Activated CD4-positive, alpha-beta memory T cell treated with anti-CD3 and anti-CD28 coated beads, Interleukin-2, amount 10 ng/mL, durations not matched to agents 7 days and 5 days (primary cell): Measurements from ENCODE around the gene ISG20. TPM values are rescaled to one million over a fixed set of nuclear protein-coding genes. Genes with fewer than 3 reads are reported as not detected.
"Not testable (repeated sequence)": the region's sequence is repeated elsewhere in the genome, so short reads cannot be mapped to it uniquely, and the experiment has no call there.

Source experiments
- CTCF ChIA-PET: fragments of 350-600 bp; sonication (Branson Sonifier 250); formaldehyde crosslinking; loops from one replicate; lab custom pipeline; 2021; ENCODE audit warnings: antibody characterized with exemption, inconsistent platforms; lab: Charles Lee
- POLR2A ChIA-PET: fragments of 350-600 bp; sonication (Branson Sonifier 250); formaldehyde crosslinking; loops from one replicate; lab custom pipeline; 2021; ENCODE audit warnings: antibody characterized with exemption; lab: Charles Lee
- DNase-seq: peaks from one replicate; pipeline ENCODE4 v3.0.0-alpha.2; 2020
- H3K27ac Mint-ChIP-seq: one replicate; pipeline ENCODE4 v1.8.0; 2021; ENCODE audit warnings: mild to moderate bottlenecking, mixed read lengths
- H3K27me3 Mint-ChIP-seq: one replicate; pipeline ENCODE4 v1.8.0; 2021; ENCODE audit warnings: mixed read lengths
- H3K36me3 Mint-ChIP-seq: one replicate; pipeline ENCODE4 v1.8.0; 2021; ENCODE audit warnings: low read depth, mixed read lengths
- H3K4me1 Mint-ChIP-seq: one replicate; pipeline ENCODE4 v1.8.0; 2021; ENCODE audit warnings: mixed read lengths
- H3K4me3 Mint-ChIP-seq: one replicate; pipeline ENCODE4 v1.8.0; 2021; ENCODE audit warnings: mild to moderate bottlenecking, mixed read lengths
- H3K9me3 Mint-ChIP-seq: one replicate; pipeline ENCODE4 v1.8.0; 2021; ENCODE audit warnings: mixed read lengths
- total RNA-seq, 2 experiments: library from RNA; stranded (reverse); gene quantifications; one replicate each; pipeline ENCODE4 v1.2.3, GENCODE V29; 2021

The ISG20 gene
- total RNA-seq, 2 experiments from 2014 or later, result 337 to 338 TPM

DNA sequence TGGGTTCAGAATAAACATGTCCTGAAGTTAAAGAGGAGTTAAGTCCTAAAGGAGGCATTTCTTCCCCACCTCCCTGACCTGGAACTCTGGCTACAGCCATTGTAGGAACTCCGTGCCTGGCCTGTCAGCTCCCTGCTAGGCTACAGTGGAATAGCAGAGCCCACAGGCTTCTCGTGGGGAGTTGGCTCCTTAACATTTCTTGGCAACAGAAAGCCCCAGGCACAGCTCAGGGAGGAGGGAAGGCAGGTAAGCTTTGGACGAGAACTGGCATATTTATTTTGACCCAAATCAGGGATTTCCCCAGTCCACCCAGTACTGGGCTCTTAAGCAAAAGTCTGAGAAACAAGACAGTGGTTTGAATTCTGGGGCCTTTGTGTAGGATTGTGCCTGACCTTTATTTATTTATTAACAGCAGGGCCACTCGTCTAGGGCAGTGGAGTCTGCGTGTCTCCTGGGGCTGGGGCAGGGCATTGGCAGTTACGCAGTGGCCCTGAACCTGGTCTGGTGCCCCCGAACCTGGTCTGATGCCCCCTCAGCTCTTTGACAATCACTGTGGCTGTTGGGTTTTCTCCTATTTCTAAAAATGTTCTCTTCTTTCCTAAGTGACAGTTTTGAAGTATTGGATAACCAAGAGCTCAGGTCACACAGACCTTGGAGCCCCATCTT is 7.9 kb upstream of the ISG20 start:
- Mint-ChIP-seq H3K4me1 (peaks cover 89% of the 10 kb centered on the region), H3K4me3 (peak overlapping the region; percentile 27), H3K36me3 (peaks cover 82% of the 10 kb centered on the region), H3K27me3 (no peaks in the 10 kb centered on the region), H3K27ac (peak overlapping the region; percentile 95), H3K9me3 (no peaks in the 10 kb centered on the region)
- ChIA-PET POLR2A (interaction anchor here (0.7 to 2.2 kb wide), 3 partner anchors 9 to 164 kb away, joined by 3 to 16 read pairs (median 4); partner anchors contain the start of genes AEN and MRPL46), CTCF (interaction anchor here (1.8 kb wide), 1 partner anchor 8 kb away, joined by 12 read pairs; the partner anchor contains the start of gene ISG20)
- DNase-seq, result no peak

DNA sequence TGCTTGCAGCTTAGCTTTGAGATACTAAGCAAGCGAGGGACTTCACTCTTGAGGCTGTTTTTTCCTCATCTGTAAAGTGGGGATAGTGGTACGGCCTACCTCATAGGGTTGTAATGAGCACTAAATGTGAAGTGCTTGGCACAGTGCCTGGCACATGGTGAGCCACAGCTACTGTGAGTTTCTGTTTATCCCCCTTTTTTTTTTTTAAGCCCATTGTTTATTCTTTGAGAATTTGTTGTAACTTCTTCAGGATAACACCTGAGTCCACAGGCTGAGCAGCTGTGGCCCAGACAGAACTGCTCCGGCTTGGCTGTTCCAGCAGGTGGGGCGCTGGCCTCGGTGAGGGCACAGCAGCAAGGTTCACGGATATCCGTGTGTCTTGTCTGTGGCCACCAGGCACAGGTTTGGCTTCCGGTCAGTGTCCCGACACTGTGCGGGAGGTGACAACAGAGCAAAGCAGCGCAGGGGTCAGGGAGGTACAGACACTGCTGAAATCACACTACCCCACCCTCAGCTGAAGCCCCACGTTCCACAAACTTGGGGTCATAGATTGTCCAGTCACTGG is 7.3 kb upstream of the ISG20 start:
- no peaks in the 10 kb centered on the region for H3K9me3 Mint-ChIP-seq
- DNase-seq, result no peak
- no peak overlapping the region for H3K4me3 Mint-ChIP-seq
- CTCF ChIA-PET, result interaction anchor here (1.1 to 1.8 kb wide), 2 partner anchors 7 to 274 kb away, joined by 3 to 12 read pairs; partner anchors contain the start of gene ISG20
- H3K4me1 Mint-ChIP-seq, result peaks cover 92% of the 10 kb centered on the region
- H3K36me3 Mint-ChIP-seq, result peaks cover 81% of the 10 kb centered on the region
- no peaks in the 10 kb centered on the region for H3K27me3 Mint-ChIP-seq
- POLR2A ChIA-PET, result interaction anchor here (1.2 to 2.2 kb wide), 2 partner anchors 10 to 22 kb away, joined by 3 to 16 read pairs; partner anchors contain the start of gene AEN
- H3K27ac Mint-ChIP-seq, result peak overlapping the region; percentile 95

DNA sequence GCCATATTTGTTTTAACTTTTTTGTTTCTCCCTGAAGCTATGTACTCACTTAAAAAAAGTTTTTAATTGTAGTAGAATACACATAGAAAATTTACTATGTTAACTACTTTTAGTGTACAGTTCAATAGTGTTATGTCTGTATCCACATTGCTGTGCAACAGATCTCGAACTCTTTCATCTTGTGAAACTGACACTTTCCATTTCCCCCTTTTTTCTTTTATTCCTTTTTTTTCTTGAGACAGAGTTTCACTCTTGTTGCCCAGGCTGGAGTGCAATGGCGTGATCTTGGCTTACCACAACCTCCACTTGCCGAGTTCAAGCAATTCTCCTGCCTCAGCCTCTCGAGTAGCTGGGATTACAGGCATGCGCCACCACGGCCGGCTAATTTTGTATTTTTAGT is 6.0 kb upstream of the ISG20 start:
- peaks cover 92% of the 10 kb centered on the region for H3K4me1 Mint-ChIP-seq
- DNase-seq, H3K9me3 Mint-ChIP-seq, H3K4me3 Mint-ChIP-seq, H3K27me3 Mint-ChIP-seq: not testable (repeated sequence)
- CTCF ChIA-PET, result interaction anchor here (2.2 kb wide), 1 partner anchor 9 kb away, joined by 15 read pairs; no protein-coding TSS in a partner anchor
- H3K27ac Mint-ChIP-seq, result peak overlapping the region; percentile 95
- H3K36me3 Mint-ChIP-seq, result peaks cover 79% of the 10 kb centered on the region
- POLR2A ChIA-PET, result interaction anchor here (1.1 to 1.2 kb wide), 2 partner anchors 9 to 11 kb away, joined by 3 to 8 read pairs; no protein-coding TSS in a partner anchor

DNA sequence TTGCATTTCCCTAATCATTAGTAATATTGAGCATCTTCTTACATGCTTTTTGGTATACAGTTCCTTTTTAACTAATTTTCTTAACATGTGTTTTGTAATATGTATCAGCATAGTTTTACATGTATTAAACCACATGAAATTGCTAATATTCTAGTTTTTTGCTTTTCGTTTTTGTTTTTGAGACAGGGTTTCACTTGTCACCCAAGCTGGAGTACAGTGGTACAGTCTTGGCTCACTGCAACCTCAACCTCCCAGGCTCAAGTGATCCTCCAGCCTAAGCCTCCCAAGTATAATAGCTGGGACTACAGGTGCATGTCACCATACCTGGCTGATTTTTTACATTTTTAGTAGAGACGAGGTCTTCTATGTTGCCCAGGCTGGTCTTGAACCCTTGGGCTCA is 4.4 kb upstream of the ISG20 start:
- H3K9me3 Mint-ChIP-seq, result no peaks in the 10 kb centered on the region
- DNase-seq, result no peak
- H3K4me3 Mint-ChIP-seq, result no peak overlapping the region
- peak overlapping the region; percentile 95 for H3K27ac Mint-ChIP-seq
- H3K4me1 Mint-ChIP-seq, result peaks cover 87% of the 10 kb centered on the region
- ChIA-PET CTCF (interaction anchor here (2.7 kb wide), 1 partner anchor 10 kb away, joined by 29 read pairs; no protein-coding TSS in a partner anchor), POLR2A (interaction anchor here (1.5 to 3.0 kb wide), 4 partner anchors 9 to 270 kb away, joined by 5 to 95 read pairs (median 22); partner anchors contain the start of gene AEN)
- peaks cover 78% of the 10 kb centered on the region for H3K36me3 Mint-ChIP-seq
- no peaks in the 10 kb centered on the region for H3K27me3 Mint-ChIP-seq

DNA sequence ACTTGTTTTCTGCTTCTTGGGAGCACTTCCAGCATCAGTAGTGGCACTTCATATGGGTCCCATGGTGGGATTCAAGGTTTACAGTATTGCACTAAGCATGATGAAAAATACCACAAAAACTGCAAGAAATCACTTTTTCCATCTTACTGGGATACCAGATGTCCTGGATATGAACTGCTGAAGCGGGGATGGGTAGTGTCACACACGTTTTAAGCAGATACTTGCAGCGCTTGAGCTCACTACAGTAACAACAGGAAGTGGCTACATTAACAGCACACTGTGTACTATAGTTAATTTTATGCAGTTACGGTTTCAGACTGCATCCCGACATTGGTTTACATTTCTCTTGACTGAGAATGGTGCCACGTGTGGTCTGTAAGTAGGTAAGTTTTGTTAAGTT is 3.5 kb upstream of the ISG20 start:
- Mint-ChIP-seq H3K27me3 (no peaks in the 10 kb centered on the region), H3K4me3 (peak overlapping the region; percentile 87), H3K4me1 (peaks cover 84% of the 10 kb centered on the region), H3K27ac (peak overlapping the region; percentile 95), H3K36me3 (peaks cover 79% of the 10 kb centered on the region), H3K9me3 (no peaks in the 10 kb centered on the region)
- DNase-seq, result peak; percentile 57
- POLR2A ChIA-PET, result interaction anchor here (0.6 to 3.0 kb wide), 7 partner anchors 9 to 269 kb away, joined by 3 to 95 read pairs (median 5); partner anchors contain the start of genes AEN and MRPS11
- CTCF ChIA-PET, result interaction anchor here (0.6 to 2.7 kb wide), 4 partner anchors 8 to 168 kb away, joined by 3 to 29 read pairs (median 6); partner anchors contain the start of genes MRPL46 and MRPS11

DNA sequence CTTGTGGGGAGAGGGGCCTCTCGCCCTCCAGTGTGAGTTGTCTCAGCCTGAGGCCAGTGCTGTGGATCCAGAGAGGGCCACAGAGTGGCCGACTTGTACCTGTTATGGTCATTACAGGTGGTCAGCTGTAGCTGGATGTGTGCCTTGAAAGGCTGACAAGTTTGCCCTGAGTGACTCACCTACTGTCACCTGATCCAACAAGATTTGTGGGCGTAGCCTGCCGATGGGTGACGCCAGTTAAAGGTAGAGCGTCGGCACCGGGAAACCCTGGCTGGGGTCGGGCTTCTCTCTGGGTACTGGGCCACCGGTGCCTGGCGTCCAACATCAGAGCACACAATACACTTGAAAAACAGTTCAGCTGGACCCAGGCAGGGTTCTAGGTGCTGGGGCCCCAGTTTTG is 2.8 kb upstream of the ISG20 start:
- no peaks in the 10 kb centered on the region for H3K9me3 Mint-ChIP-seq
- peak overlapping the region; percentile 95 for H3K27ac Mint-ChIP-seq
- peaks cover 79% of the 10 kb centered on the region for H3K4me1 Mint-ChIP-seq
- POLR2A ChIA-PET, result interaction anchor here (0.6 to 3.0 kb wide), 7 partner anchors 9 to 269 kb away, joined by 3 to 95 read pairs (median 5); partner anchors contain the start of genes AEN and MRPS11
- H3K4me3 Mint-ChIP-seq, result peak overlapping the region; percentile 87
- CTCF ChIA-PET, result interaction anchor here (1.6 to 2.7 kb wide), 2 partner anchors 12 to 169 kb away, joined by 7 to 29 read pairs; partner anchors contain the start of genes MRPL46 and MRPS11
- DNase-seq, result peak; percentile 79
- H3K27me3 Mint-ChIP-seq, result no peaks in the 10 kb centered on the region
- peaks cover 76% of the 10 kb centered on the region for H3K36me3 Mint-ChIP-seq

DNA sequence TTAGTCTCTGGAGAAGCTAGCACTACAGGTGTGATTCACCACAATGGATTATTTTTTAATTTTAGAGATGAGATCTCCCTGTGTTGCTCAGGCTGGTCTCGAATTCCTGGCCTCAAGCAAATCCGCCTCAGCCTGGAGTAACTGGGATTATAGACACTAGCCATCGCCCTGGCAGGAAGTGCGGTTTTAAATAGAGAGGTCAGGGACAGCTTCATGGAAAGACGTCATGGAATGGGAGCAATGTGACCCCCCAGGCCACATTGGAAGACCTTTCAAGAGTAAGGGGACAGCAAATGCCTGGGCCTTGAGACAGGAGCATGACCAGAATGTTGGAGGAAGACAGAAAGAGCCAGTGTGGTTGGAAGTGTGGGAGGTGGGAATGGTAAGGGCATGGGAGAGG is 2.2 kb upstream of the ISG20 start:
- peak overlapping the region; percentile 87 for H3K4me3 Mint-ChIP-seq
- H3K9me3 Mint-ChIP-seq, result no peaks in the 10 kb centered on the region
- peaks cover 74% of the 10 kb centered on the region for H3K36me3 Mint-ChIP-seq
- H3K27me3 Mint-ChIP-seq, result no peaks in the 10 kb centered on the region
- DNase-seq, result no peak
- peak overlapping the region; percentile 95 for H3K27ac Mint-ChIP-seq
- POLR2A ChIA-PET, result interaction anchor here (2.6 to 3.0 kb wide), 2 partner anchors 11 to 15 kb away, joined by 38 to 95 read pairs; partner anchors contain the start of gene AEN
- CTCF ChIA-PET, result interaction anchor here (1.6 to 2.7 kb wide), 2 partner anchors 12 to 169 kb away, joined by 7 to 29 read pairs; partner anchors contain the start of genes MRPL46 and MRPS11
- H3K4me1 Mint-ChIP-seq, result peaks cover 76% of the 10 kb centered on the region

DNA sequence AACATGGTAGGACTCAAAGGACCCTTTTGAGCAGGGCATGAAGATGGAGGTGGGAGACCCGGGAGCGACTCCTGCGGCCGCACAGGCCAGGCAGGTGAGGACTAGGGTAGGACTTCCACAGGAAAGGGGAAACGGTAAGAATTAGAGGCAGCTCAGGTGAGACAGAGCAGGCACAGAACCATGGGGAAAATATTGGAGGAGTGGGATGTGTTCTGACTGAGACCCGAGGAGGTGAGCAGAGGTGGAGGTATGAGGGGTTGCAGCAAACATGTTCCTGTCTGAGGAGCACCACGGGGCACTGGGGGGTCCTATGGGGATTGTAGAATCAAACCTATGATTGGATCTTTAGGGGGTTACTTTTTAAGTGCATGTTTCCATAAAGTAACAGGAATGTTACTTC is 1.4 kb upstream of the ISG20 start:
- H3K9me3 Mint-ChIP-seq, result no peaks in the 10 kb centered on the region
- H3K27me3 Mint-ChIP-seq, result no peaks in the 10 kb centered on the region
- H3K4me1 Mint-ChIP-seq, result peaks cover 73% of the 10 kb centered on the region
- H3K36me3 Mint-ChIP-seq, result peaks cover 72% of the 10 kb centered on the region
- peak overlapping the region; percentile 95 for H3K27ac Mint-ChIP-seq
- CTCF ChIA-PET, result interaction anchor here (1.1 kb wide), 1 partner anchor 64 kb away, joined by 3 read pairs; no protein-coding TSS in a partner anchor
- POLR2A ChIA-PET, result no interaction called here
- H3K4me3 Mint-ChIP-seq, result peak overlapping the region; percentile 87
- no peak for DNase-seq

DNA sequence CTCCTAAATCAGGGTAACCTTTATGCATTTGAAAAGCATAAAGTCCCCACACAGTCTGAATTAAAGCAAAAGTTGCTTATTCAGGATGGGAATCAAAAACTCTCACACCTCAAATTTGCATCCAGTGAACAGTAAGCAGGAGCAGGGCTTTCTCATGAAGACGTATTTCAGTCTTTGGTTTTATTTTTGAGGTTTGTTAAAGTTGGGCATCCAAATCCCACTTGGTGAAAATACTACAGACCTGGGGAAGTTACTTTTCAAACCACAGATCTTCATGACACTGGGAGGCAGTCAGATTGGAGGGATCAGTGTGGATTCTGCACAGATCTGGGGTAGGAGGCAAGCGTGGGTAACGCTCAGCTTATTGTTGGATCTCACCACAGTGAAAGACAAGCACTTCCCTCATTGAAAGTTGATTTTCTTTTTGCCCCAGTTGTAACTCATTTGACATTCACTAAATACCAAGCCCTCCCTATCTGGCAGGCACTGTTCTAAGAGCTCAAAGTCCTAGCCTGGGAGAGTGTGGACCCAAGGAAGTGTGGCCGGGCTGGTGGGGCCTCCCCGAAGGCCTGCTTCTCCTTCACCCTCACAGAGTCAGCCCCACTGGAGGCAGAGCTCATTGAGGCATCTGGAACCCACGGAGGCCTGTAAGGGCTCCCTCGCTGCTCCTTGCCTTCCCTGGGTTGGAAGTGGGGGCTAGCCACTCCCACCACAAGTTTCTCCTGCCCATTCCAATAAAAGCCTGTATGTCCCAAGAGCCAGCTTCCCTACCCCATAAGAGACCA is 783 bp upstream of the ISG20 start:
- H3K27me3 Mint-ChIP-seq, result no peaks in the 10 kb centered on the region
- H3K4me3 Mint-ChIP-seq, result peak overlapping the region; percentile 87
- no peak for DNase-seq
- peaks cover 71% of the 10 kb centered on the region for H3K36me3 Mint-ChIP-seq
- H3K9me3 Mint-ChIP-seq, result no peaks in the 10 kb centered on the region
- ChIA-PET POLR2A (interaction anchor here (1.0 to 1.6 kb wide), 4 partner anchors 26 to 453 kb away, joined by 4 to 7 read pairs (median 5); no protein-coding TSS in a partner anchor), CTCF (interaction anchor here (0.8 to 1.5 kb wide), 9 partner anchors 8 to 282 kb away, joined by 3 to 12 read pairs (median 3); no protein-coding TSS in a partner anchor)
- H3K4me1 Mint-ChIP-seq, result peaks cover 71% of the 10 kb centered on the region
- H3K27ac Mint-ChIP-seq, result peak overlapping the region; percentile 95

DNA sequence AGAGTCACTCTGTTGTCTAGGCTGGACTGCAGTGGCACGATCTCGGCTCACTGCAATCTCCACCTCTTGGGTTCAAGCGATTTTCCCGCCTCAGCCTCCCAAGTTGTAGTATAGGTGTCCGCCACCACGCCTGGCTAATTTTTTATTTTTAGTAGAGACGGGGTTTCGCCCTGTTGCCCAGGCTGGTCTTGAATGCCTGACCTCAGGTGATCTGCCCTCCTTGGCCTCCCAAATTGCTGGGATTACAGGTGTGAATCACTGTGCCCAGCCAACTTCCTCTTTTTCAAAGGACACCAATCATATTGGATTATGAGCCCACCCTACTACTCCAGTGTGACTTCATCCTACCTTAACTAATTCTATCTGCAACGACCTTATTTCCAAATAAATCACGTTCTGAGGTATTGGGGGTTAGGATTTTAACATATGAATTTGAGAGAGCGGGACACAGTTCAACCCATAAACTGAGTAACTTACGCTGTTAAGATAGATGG is 3.2 kb downstream of the ISG20 start:
- DNase-seq, result no peak
- Mint-ChIP-seq H3K4me3 (peak overlapping the region; percentile 24), H3K27me3 (no peaks in the 10 kb centered on the region), H3K4me1 (peaks cover 64% of the 10 kb centered on the region), H3K36me3 (peaks cover 78% of the 10 kb centered on the region), H3K9me3 (no peaks in the 10 kb centered on the region), H3K27ac (peak overlapping the region; percentile 16)
- ChIA-PET POLR2A (no interaction called here), CTCF (no interaction called here)

DNA sequence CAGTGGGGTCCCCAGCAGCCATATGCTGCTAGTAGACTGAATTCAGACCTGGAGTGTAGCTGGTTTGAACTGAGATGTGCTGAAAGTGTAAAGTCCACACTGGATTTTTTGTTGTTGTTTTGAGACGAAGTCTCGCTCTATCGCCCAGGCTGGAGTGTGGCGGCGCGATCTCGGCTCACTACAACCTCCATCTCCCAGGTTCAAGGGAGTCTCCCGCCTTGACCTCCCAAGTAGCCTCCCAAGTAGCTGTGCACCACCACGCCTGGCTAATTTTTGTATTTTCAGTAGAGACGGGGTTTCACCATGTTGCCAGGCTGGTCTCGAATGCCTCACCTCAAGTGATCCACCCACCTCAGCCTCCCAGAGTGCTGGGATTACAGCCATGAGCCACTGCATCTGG is 3.7 kb downstream of the ISG20 start:
- Mint-ChIP-seq H3K4me1 (peaks cover 64% of the 10 kb centered on the region), H3K27ac (peak overlapping the region; percentile 16), H3K36me3 (peaks cover 79% of the 10 kb centered on the region)
- H3K27me3 Mint-ChIP-seq, H3K9me3 Mint-ChIP-seq, H3K4me3 Mint-ChIP-seq, DNase-seq, CTCF ChIA-PET: not testable (repeated sequence)
- POLR2A ChIA-PET, result interaction anchor here (1.0 kb wide), 1 partner anchor 14 kb away, joined by 3 read pairs; no protein-coding TSS in a partner anchor
